Motor neuron (in vitro differentiated cells): Measurements from ENCODE around the gene LRMDA. TPM values are rescaled to one million over a fixed set of nuclear protein-coding genes. Genes with fewer than 3 reads are reported as not detected.

Source experiments
- ATAC-seq, 8 experiments: fragments of 200-7000 bp; cut with Tn5 transposase; replicated peaks in 6 of 8; 2 replicates each; pipeline ENCODE4 v1.8.0; 2021; ENCODE audit warnings: mild to moderate bottlenecking in 8 of 8, moderate library complexity in 8 of 8
- H3K27ac ChIP-seq, 2 donors: fragments of 250-450 bp; sonication (Bioruptor Pico); 2 replicates each; pipeline ENCODE4 v1.9.0; 2021; ENCODE audit warnings: antibody characterized with exemption in 2 of 2, mild to moderate bottlenecking in 2 of 2, moderate library complexity in 1 of 2
- H3K4me1 ChIP-seq, 2 donors: fragments of 250-450 bp; sonication (Bioruptor Pico); replicated peaks in 1 of 2; 2 replicates each; pipeline ENCODE4 v1.6.1; 2021; ENCODE audit warnings: antibody characterized with exemption in 2 of 2, mild to moderate bottlenecking in 2 of 2, moderate library complexity in 1 of 2
- H3K4me3 ChIP-seq, 5 donors: fragments of 250-450 bp; sonication (Bioruptor Pico); 2 replicates each; pipeline ENCODE4 v1.9.0; 2021; ENCODE audit warnings: antibody characterized with exemption in 5 of 5, mild to moderate bottlenecking in 5 of 5, moderate library complexity in 4 of 5
- WGBS, 10 experiments: fragments of 450-650 bp; shearing (Covaris generic); methylation state at CpG; one replicate each; pipeline ENCODE4 v1.0.0; 2022; 5-methylcytosine and 5-hydroxymethylcytosine counted together
- in situ Hi-C, 9 experiments: fragments of 400-800 bp; cut with MboI; loops; one replicate each; pipeline ENCODE4 v1.15.0; 2021; ENCODE audit warnings: low sequenced_read_pairs in 9 of 9, low pct_unique_long_range_greater_than_20kb in 2 of 9; ENCODE audit not compliant: unreplicated experiment in 9 of 9
- total RNA-seq, 8 experiments: library from RNA; unstranded; fragments of 300-600 nt; gene quantifications; 2 replicates each; pipeline versions ENCODE4 v1.2.3 to v1.2.4, GENCODE V29; 2022

The LRMDA gene
- total RNA-seq, 8 experiments from 2014 or later: 0.85 to 5.4 (median 2.2) TPM; not detected in 1

GRCh38 chr10:76287856-76288255, 856.4 kb downstream of the LRMDA start:
- no peak overlapping the region for H3K27ac ChIP-seq
- WGBS, 10 experiments: 32 to 100% (median 70%) methylated on average over 2 to 3 of the region's 3 CpGs; no CpG with 5 or more reads in 1 of the 10 experiments
- in situ Hi-C loops: loop anchor here in 1 of 9 experiments (25.0 kb wide), 1 partner anchor 176 kb away; no protein-coding TSS in a partner anchor
- H3K4me3 ChIP-seq: no peak overlapping the region
- H3K4me1 ChIP-seq: peaks cover 11 to 24% of the 10 kb centered on the region in 2 donors
- no peak for ATAC-seq

GRCh38 chr10:76291175-76291574, 859.8 kb downstream of the LRMDA start:
- in situ Hi-C loops: loop anchor here in 1 of 9 experiments (25.0 kb wide), 1 partner anchor 179 kb away; no protein-coding TSS in a partner anchor
- no peak overlapping the region for H3K4me3 ChIP-seq
- no peak overlapping the region for H3K27ac ChIP-seq
- peak in 2 of 8 experiments; percentile 15 to 44 for ATAC-seq
- peaks cover 6 to 23% of the 10 kb centered on the region in 2 donors for H3K4me1 ChIP-seq

GRCh38 chr10:76291885-76292284, 860.5 kb downstream of the LRMDA start:
- ATAC-seq: peak in 5 of 8 experiments; percentile 26 to 71 (median 64)
- WGBS, 10 experiments: 36 to 92% (median 81%) methylated on average over 1 to 3 of the region's 4 CpGs
- H3K4me3 ChIP-seq: no peak overlapping the region
- in situ Hi-C loops: loop anchor here in 1 of 9 experiments (25.0 kb wide), 1 partner anchor 180 kb away; no protein-coding TSS in a partner anchor
- no peak overlapping the region for H3K27ac ChIP-seq
- peaks cover 6 to 31% of the 10 kb centered on the region in 2 donors for H3K4me1 ChIP-seq

- no peak overlapping the region for H3K27ac ChIP-seq
- ATAC-seq: no peak
- no peak overlapping the region for H3K4me3 ChIP-seq
- in situ Hi-C loops: loop anchor here in 1 of 9 experiments (25.0 kb wide), 1 partner anchor 185 kb away; no protein-coding TSS in a partner anchor
- WGBS, 10 experiments: 43 to 100% (median 84%) methylated on average over 1 to 3 of the region's 3 CpGs; no CpG with 5 or more reads in 3 of the 10 experiments
- peaks cover 17 to 38% of the 10 kb centered on the region in 2 donors for H3K4me1 ChIP-seq
Observed at GRCh38 chr10:76296957-76297356, 865.5 kb downstream of the LRMDA start.

- Histone ChIP-seq H3K4me1 (peaks cover 17 to 38% of the 10 kb centered on the region in 2 donors), H3K27ac (no peak overlapping the region), H3K4me3 (no peak overlapping the region)
- WGBS, 10 experiments: 20 to 100% (median 100%) methylated on average over 1 to 4 of the region's 4 CpGs; no CpG with 5 or more reads in 3 of the 10 experiments
- in situ Hi-C loops: loop anchor here in 1 of 9 experiments (25.0 kb wide), 1 partner anchor 185 kb away; no protein-coding TSS in a partner anchor
- peak in 2 of 8 experiments; percentile 5 to 11 for ATAC-seq
Observed at GRCh38 chr10:76297358-76297757, 865.9 kb downstream of the LRMDA start.

- in situ Hi-C loops: loop anchor here in 1 of 9 experiments (25.0 kb wide), 1 partner anchor 186 kb away; no protein-coding TSS in a partner anchor
Observed at GRCh38 chr10:76297780-76298281, 866.4 kb downstream of the LRMDA start.

GRCh38 chr10:76298329-76298728, 866.9 kb downstream of the LRMDA start:
- H3K4me3 ChIP-seq: no peak overlapping the region
- H3K4me1 ChIP-seq: peaks cover 27 to 46% of the 10 kb centered on the region in 2 donors
- 40 to 100% (median 90%) methylated on average over 1 to 3 of the region's 3 CpGs; no CpG with 5 or more reads in 3 of the 10 experiments for WGBS, 10 experiments
- no peak for ATAC-seq
- in situ Hi-C loops: loop anchor here in 1 of 9 experiments (25.0 kb wide), 1 partner anchor 186 kb away; no protein-coding TSS in a partner anchor
- H3K27ac ChIP-seq: no peak overlapping the region

More at GRCh38 chr10:76297780-76298281, 866.4 kb downstream of the LRMDA start:
- 47 to 92% (median 70%) methylated on average over 1 to 9 of the region's 10 CpGs; no CpG with 5 or more reads in 1 of the 10 experiments for WGBS, 10 experiments
- ATAC-seq: peak in 5 of 8 experiments; percentile 60 to 99 (median 95)
- H3K27ac ChIP-seq: no peak overlapping the region
- no peak overlapping the region for H3K4me3 ChIP-seq
- H3K4me1 ChIP-seq: peaks cover 22 to 41% of the 10 kb centered on the region in 2 donors

- in situ Hi-C loops: loop anchor here in 1 of 9 experiments (25.0 kb wide), 1 partner anchor 187 kb away; no protein-coding TSS in a partner anchor
- 79 to 100% (median 87%) methylated on average over 1 to 4 of the region's 4 CpGs; no CpG with 5 or more reads in 1 of the 10 experiments for WGBS, 10 experiments
- Histone ChIP-seq H3K4me1 (peaks cover 30 to 51% of the 10 kb centered on the region in 2 donors), H3K27ac (no peak overlapping the region), H3K4me3 (no peak overlapping the region)
- peak in 1 of 8 experiments; percentile 36 for ATAC-seq
Observed at GRCh38 chr10:76299501-76299900, 868.1 kb downstream of the LRMDA start.

GRCh38 chr10:76301211-76301610, 869.8 kb downstream of the LRMDA start:
- ATAC-seq: no peak
- in situ Hi-C loops: loop anchor here in 4 of 9 experiments (10.0 to 25.0 kb wide), 7 partner anchors 214 to 914 kb away; partner anchors contain the start of gene ZNF503 (in 1 of the 4)
- Histone ChIP-seq H3K27ac (no peak overlapping the region), H3K4me3 (no peak overlapping the region), H3K4me1 (peaks cover 30 to 45% of the 10 kb centered on the region in 2 donors)
- 50 to 100% (median 83%) methylated on average over 1 to 4 of the region's 4 CpGs; no CpG with 5 or more reads in 1 of the 10 experiments for WGBS, 10 experiments

- Histone ChIP-seq H3K4me3 (no peak overlapping the region), H3K4me1 (peaks cover 30 to 38% of the 10 kb centered on the region in 2 donors), H3K27ac (no peak overlapping the region)
- in situ Hi-C loops: loop anchor here in 4 of 9 experiments (10.0 to 25.0 kb wide), 7 partner anchors 215 to 915 kb away; partner anchors contain the start of gene ZNF503 (in 1 of the 4)
- ATAC-seq: no peak
- WGBS, 10 experiments: 44 to 100% (median 73%) methylated on average over 1 to 3 of the region's 3 CpGs; no CpG with 5 or more reads in 2 of the 10 experiments
Observed at GRCh38 chr10:76301950-76302349, 870.5 kb downstream of the LRMDA start.

GRCh38 chr10:76302481-76302880, 871.1 kb downstream of the LRMDA start:
- peaks cover 26 to 35% of the 10 kb centered on the region in 2 donors for H3K4me1 ChIP-seq
- H3K4me3 ChIP-seq: no peak overlapping the region
- WGBS, 10 experiments: 71 to 100% (median 83%) methylated on average over 1 of the region's 1 CpG; no CpG with 5 or more reads in 7 of the 10 experiments
- no peak for ATAC-seq
- in situ Hi-C loops: loop anchor here in 4 of 9 experiments (10.0 to 25.0 kb wide), 7 partner anchors 215 to 915 kb away; partner anchors contain the start of gene ZNF503 (in 1 of the 4)
- H3K27ac ChIP-seq: no peak overlapping the region

- H3K4me3 ChIP-seq: no peak overlapping the region
- 0 to 85% (median 22%) methylated on average over 1 to 7 of the region's 8 CpGs; no CpG with 5 or more reads in 2 of the 10 experiments for whole genome bisulfite sequencing, 10 experiments
- peaks cover 21 to 31% of the 10 kb centered on the region in 2 donors for H3K4me1 ChIP-seq
- in situ Hi-C loops: loop anchor here in 4 of 9 experiments (10.0 to 25.0 kb wide), 7 partner anchors 216 to 916 kb away; partner anchors contain the start of gene ZNF503 (in 1 of the 4)
- ATAC-seq: peak; percentile 12 to 68 (median 50)
- no peak overlapping the region for H3K27ac ChIP-seq
Observed at GRCh38 chr10:76302961-76303630, 871.7 kb downstream of the LRMDA start.
